Stomach (tissue), 4 donors: ENCODE data around the gene GEMIN5.

Experiments used
- POLR2A ChIP-seq, 4 donors: fragments of 450-650 bp; IDR thresholded peaks; one replicate each; pipeline ENCODE4 v1.6.1; 2016; ENCODE audit warnings: antibody characterized with exemption in 4 of 4, control low read depth in 2 of 4, mild to moderate bottlenecking in 1 of 4, moderate library complexity in 1 of 4
- POLR2AphosphoS5 ChIP-seq, 3 donors: sonication (generic); formaldehyde crosslinking; IDR thresholded peaks; one replicate each; pipeline ENCODE4 v1.6.1; 2016; ENCODE audit warnings: antibody characterized with exemption in 3 of 3
- TF ChIP-seq, protein P1 (sequence below), 7 experiments: fragments of 450-650 bp in 4 of 7; fragments of 200-600 bp in 3 of 7; sonication (generic) in 3 of 7; IDR thresholded peaks; one replicate each; pipeline ENCODE4 v1.5.1; 2016 to 2019; ENCODE audit warnings: antibody characterized with exemption in 7 of 7, control low read depth in 2 of 7, mild to moderate bottlenecking in 1 of 7

DNA sequence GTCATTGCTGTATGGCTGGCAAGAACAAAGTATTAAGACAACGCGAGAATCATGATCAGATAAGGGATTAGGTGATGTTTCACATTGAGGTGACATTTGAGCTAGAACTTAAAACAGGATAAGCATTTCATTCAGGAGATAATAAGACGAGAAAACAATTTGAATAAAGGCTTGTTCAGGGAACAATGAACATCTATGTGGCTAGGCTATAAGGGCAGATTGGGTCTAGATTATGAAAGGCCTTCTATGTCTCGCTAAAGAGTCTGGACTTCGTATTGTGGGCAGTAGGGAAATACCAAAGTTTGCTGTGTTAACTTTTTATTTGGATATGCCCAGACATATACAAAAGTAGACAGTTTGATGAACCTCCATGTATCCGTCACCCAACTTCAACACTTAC lies 9.8 kb upstream of the GEMIN5 start:
- TF ChIP-seq, protein P1, sequence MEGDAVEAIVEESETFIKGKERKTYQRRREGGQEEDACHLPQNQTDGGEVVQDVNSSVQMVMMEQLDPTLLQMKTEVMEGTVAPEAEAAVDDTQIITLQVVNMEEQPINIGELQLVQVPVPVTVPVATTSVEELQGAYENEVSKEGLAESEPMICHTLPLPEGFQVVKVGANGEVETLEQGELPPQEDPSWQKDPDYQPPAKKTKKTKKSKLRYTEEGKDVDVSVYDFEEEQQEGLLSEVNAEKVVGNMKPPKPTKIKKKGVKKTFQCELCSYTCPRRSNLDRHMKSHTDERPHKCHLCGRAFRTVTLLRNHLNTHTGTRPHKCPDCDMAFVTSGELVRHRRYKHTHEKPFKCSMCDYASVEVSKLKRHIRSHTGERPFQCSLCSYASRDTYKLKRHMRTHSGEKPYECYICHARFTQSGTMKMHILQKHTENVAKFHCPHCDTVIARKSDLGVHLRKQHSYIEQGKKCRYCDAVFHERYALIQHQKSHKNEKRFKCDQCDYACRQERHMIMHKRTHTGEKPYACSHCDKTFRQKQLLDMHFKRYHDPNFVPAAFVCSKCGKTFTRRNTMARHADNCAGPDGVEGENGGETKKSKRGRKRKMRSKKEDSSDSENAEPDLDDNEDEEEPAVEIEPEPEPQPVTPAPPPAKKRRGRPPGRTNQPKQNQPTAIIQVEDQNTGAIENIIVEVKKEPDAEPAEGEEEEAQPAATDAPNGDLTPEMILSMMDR (IDR thresholded peaks at IDR 0.05) = no peak
- no peak for TF ChIP-seq POLR2A (IDR thresholded peaks at IDR 0.05)
- TF ChIP-seq POLR2AphosphoS5 (IDR thresholded peaks at IDR 0.05) = no peak
